ENCODE data around the gene ZRANB1.

DNA sequence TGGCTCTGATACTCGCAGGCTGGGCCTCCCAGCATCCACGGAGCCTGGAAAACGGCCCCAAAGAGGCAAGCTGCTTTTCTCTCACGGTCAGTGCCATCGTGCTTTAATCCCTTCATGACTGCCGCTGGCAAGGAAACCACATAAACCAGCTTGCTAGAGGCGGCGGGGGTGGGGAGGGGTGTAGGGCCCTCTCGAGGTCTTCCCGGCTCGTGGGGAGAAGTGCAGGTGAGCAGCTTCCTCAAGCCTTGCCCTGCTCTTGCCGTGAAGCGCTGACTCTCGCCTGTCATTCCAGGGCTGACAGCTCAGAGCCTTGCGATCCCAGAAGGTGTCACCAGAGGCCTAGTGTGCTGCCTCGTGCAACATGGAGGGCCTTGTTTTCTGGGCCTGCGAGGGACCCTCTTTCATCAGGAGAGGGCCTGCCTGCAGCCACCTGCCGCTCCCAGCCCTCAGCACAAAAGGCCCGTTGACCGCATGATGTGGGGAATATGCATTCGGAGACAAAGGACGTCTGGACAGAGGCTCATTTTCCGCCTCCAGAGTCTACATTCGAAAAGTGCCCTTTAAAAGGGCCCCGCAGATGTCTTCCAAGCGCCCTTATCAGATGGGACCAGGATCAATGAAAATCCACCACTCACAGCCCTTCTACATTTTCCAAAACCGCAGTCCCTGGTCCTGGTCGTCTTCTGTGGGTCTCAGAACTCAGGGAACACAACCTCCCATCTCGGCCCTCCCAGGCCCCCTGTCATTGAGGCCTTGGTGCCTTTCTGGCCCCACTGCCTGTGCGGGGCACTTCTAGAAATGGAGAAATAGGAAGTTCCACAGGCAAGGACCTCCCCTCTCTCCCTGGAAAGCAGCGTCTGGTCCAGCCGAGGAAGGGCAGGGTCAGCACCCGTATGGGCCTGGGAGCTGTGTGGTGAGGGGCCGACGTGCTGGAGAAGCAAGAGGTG is 58.7 kb downstream of the ZRANB1 start:
- TF ChIP-seq EZH2phosphoT487 (IDR thresholded peaks at IDR 0.05) (no peak), EZH2 (IDR thresholded peaks at IDR 0.05) (no peak)
- TF ChIP-seq, protein P1, sequence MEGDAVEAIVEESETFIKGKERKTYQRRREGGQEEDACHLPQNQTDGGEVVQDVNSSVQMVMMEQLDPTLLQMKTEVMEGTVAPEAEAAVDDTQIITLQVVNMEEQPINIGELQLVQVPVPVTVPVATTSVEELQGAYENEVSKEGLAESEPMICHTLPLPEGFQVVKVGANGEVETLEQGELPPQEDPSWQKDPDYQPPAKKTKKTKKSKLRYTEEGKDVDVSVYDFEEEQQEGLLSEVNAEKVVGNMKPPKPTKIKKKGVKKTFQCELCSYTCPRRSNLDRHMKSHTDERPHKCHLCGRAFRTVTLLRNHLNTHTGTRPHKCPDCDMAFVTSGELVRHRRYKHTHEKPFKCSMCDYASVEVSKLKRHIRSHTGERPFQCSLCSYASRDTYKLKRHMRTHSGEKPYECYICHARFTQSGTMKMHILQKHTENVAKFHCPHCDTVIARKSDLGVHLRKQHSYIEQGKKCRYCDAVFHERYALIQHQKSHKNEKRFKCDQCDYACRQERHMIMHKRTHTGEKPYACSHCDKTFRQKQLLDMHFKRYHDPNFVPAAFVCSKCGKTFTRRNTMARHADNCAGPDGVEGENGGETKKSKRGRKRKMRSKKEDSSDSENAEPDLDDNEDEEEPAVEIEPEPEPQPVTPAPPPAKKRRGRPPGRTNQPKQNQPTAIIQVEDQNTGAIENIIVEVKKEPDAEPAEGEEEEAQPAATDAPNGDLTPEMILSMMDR (IDR thresholded peaks at IDR 0.05): peak; percentile 44

All from neural progenitor cell (in vitro differentiated cells).